HepG2 (cell line): ENCODE results near the gene CAST. TPM values are rescaled to one million over a fixed set of nuclear protein-coding genes. Genes with fewer than 3 reads are reported as not detected.

Experiments
- AGO2 ChIP-seq: fragments of 200-400 bp; formaldehyde crosslinking; optimal IDR thresholded peaks from 2 replicates; pipeline ENCODE3; 2017; ENCODE audit warnings: mild to moderate bottlenecking, low read depth, low read length, moderate library complexity
- CEBPZ ChIP-seq: IDR thresholded peaks from 2 replicates; pipeline ENCODE4 v1.6.1; 2012; ENCODE audit warnings: low read length, improper control_type of control experiment
- ELF1 ChIP-seq: sonication (generic); formaldehyde crosslinking; IDR thresholded peaks from 2 replicates; pipeline ENCODE4 v1.4.0; 2020; ENCODE audit warnings: missing genetic modification reagents
- FOXK2 ChIP-seq: fragments of 450-650 bp; IDR thresholded peaks from 2 replicates; pipeline ENCODE4 v1.6.1; 2016
- FOXP1 ChIP-seq, 2 experiments: fragments of 450-650 bp in 1 of 2; IDR thresholded peaks; 2 replicates each; pipeline ENCODE4 v1.6.1; 2017 to 2018; ENCODE audit warnings: antibody characterized with exemption in 1 of 2
- HDAC6 ChIP-seq: fragments of 200-600 bp; sonication (generic); IDR thresholded peaks from 2 replicates; pipeline ENCODE4 v1.7.0; 2017; ENCODE audit warnings: mild to moderate bottlenecking, antibody characterized with exemption, low read length, low read depth
- JARID2 ChIP-seq: sonication (generic); formaldehyde crosslinking; IDR thresholded peaks from 2 replicates; pipeline ENCODE4 v1.8.1; 2023; ENCODE audit warnings: missing genetic modification reagents, inconsistent platforms; ENCODE audit not compliant: insufficient replicate concordance
- LCORL ChIP-seq, 2 experiments: fragments of 450-650 bp in 1 of 2; sonication (generic) in 1 of 2; formaldehyde crosslinking in 1 of 2; IDR thresholded peaks; 2 replicates each; pipeline versions ENCODE4 v1.5.0 to v1.6.1; 2017 to 2020; ENCODE audit warnings: antibody characterized with exemption in 1 of 2, missing genetic modification reagents in 1 of 2
- PHF8 ChIP-seq: sonication (generic); formaldehyde crosslinking; IDR thresholded peaks from 2 replicates; pipeline ENCODE4 v1.5.0; 2020; ENCODE audit warnings: missing genetic modification reagents
- RBAK ChIP-seq: sonication (generic); formaldehyde crosslinking; IDR thresholded peaks from 2 replicates; pipeline ENCODE4 v1.5.1; 2020; ENCODE audit warnings: mild to moderate bottlenecking, missing genetic modification reagents
- SCMH1 ChIP-seq: sonication (generic); formaldehyde crosslinking; IDR thresholded peaks from 2 replicates; pipeline ENCODE4 v1.9.0; 2021; ENCODE audit warnings: missing genetic modification reagents, mild to moderate bottlenecking, borderline replicate concordance
- SMAD1 ChIP-seq: sonication (generic); formaldehyde crosslinking; IDR thresholded peaks from 2 replicates; pipeline ENCODE4 v1.4.0; 2020; ENCODE audit warnings: missing genetic modification reagents, low read depth, mild to moderate bottlenecking, borderline replicate concordance
- SRSF4 ChIP-seq: fragments of 200-400 bp; formaldehyde crosslinking; IDR thresholded peaks from one replicate; pipeline ENCODE4 v1.6.1; 2018; ENCODE audit warnings: mild to moderate bottlenecking, low read depth, low read length, moderate library complexity; ENCODE audit not compliant: poor library complexity, severe bottlenecking
- ZBTB3 ChIP-seq: sonication (generic); formaldehyde crosslinking; IDR thresholded peaks from 2 replicates; pipeline ENCODE4 v1.4.0; 2020; ENCODE audit warnings: low read depth, mild to moderate bottlenecking, moderate library complexity, missing genetic modification reagents, borderline replicate concordance
- ZFY ChIP-seq: sonication (generic); formaldehyde crosslinking; IDR thresholded peaks from 2 replicates; pipeline ENCODE4 v1.4.0; 2020; ENCODE audit warnings: missing genetic modification reagents
- ZNF354B ChIP-seq: sonication (generic); formaldehyde crosslinking; IDR thresholded peaks from 2 replicates; pipeline ENCODE4 v1.8.0; 2022; ENCODE audit warnings: mild to moderate bottlenecking, missing genetic modification reagents
- ZNF510 ChIP-seq: sonication (generic); formaldehyde crosslinking; IDR thresholded peaks from 2 replicates; pipeline ENCODE4 v1.4.0; 2020; ENCODE audit warnings: low read depth, mild to moderate bottlenecking, missing genetic modification reagents
- ZNF614 ChIP-seq: IDR thresholded peaks from 2 replicates; pipeline ENCODE4 v1.6.1; 2018; ENCODE audit warnings: missing biosample characterization, missing genetic modification reagents, inconsistent platforms, borderline replicate concordance
- ZNF775 ChIP-seq: sonication (generic); formaldehyde crosslinking; IDR thresholded peaks from 2 replicates; pipeline ENCODE4 v1.4.0; 2020; ENCODE audit warnings: missing genetic modification reagents, mild to moderate bottlenecking, moderate library complexity, borderline replicate concordance
- ZSCAN22 ChIP-seq: sonication (generic); formaldehyde crosslinking; IDR thresholded peaks from 2 replicates; pipeline ENCODE4 v1.4.0; 2020; ENCODE audit warnings: mild to moderate bottlenecking, missing genetic modification reagents
- polyA plus RNA-seq, 8 experiments: library from polyadenylated mRNA; depleted of rRNA in 3 of 8; stranded (reverse) in 7 of 8; unstranded in 1 of 8; fragments of >200 nt; fragmentation: Illumina TruSeq in 4 of 8; extraction: Trizol in 4 of 8; gene quantifications; 2 replicates each; pipeline versions ENCODE4 v1.2.1 to v1.2.3, GENCODE V29; 2011 to 2016; ENCODE audit warnings: low read depth in 4 of 8, missing spikeins in 1 of 8, mixed read lengths in 1 of 8; ENCODE audit not compliant: insufficient read depth in 1 of 8
- total RNA-seq, 5 experiments: library from RNA; depleted of rRNA; stranded (reverse); fragments of >200 nt; fragmentation: Illumina TruSeq; extraction: Trizol; gene quantifications; 2 replicates each; pipeline ENCODE4 v1.2.3, GENCODE V29; 2016; ENCODE audit warnings: low read depth in 1 of 5
- TF ChIP-seq, protein P1 (sequence below): sonication (generic); formaldehyde crosslinking; IDR thresholded peaks from 2 replicates; pipeline ENCODE4 v1.5.1; 2020; ENCODE audit warnings: missing genetic modification reagents, mild to moderate bottlenecking, borderline replicate concordance
- TF ChIP-seq, protein P2 (sequence below): sonication (generic); formaldehyde crosslinking; IDR thresholded peaks from 2 replicates; pipeline ENCODE4 v1.4.0; 2020; ENCODE audit warnings: mild to moderate bottlenecking, low read depth, missing genetic modification reagents
- TF ChIP-seq, protein P3 (sequence below): sonication (generic); formaldehyde crosslinking; IDR thresholded peaks from 2 replicates; pipeline ENCODE4 v1.8.1; 2023; ENCODE audit warnings: missing genetic modification reagents, mild to moderate bottlenecking, borderline replicate concordance

Gene CAST
- total and polyA plus RNA-seq, 2 of the 13 experiments (the other 11 are each of a cell fraction or from before 2014, with no cell fraction given): 42.1 to 67.6 TPM

DNA sequence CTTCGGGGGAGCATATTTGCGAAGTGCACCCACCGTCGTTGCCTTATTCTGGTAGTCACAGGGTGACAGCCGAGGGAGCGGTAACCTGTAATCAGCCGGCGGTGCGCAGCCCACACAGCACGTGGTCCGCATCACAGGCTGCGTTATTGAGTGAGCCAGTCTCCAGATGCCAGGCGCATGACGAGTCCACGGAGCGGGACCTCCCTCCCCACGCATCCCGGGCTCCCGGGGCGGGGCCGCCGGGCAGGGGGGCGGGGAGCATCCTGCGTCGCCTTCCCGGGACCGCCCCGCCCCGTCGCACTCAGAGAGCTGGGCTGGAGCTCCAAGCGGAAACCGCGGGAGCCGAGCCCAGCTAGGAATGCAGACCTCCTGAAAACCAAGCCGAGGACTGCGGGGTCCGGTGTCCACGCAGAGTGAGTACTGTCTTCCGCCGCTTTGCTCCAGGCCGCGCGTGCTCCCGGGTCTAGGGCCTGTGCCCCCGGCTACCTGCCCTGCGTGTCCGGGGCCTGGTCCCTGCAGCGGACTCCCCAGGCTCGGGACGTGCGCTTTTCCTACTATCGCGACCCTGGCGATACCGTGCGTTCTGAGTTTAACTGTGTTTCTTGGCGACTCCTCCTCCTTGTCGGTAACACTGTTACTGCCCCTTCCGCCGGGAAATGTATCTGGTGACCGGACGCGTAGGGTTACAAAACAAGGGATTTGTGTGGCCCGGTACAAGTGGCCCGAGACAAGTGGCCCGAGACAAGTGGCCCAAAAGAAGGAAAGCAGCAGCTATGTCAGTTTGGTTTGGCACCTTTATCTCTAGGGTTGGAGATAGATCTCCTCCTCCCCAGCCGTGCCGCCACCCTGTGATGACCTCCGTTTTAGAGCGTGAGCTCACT, 40.6 kb downstream of the CAST start (continued):
- peak; percentile 72 for TF ChIP-seq AGO2
- no peak for TF ChIP-seq ELF1 (CRISPR knock-in tag)
- TF ChIP-seq FOXK2: peak; percentile 19; the same call in 1 of the 2 replicates
- TF ChIP-seq JARID2: no peak
- TF ChIP-seq, protein P1, sequence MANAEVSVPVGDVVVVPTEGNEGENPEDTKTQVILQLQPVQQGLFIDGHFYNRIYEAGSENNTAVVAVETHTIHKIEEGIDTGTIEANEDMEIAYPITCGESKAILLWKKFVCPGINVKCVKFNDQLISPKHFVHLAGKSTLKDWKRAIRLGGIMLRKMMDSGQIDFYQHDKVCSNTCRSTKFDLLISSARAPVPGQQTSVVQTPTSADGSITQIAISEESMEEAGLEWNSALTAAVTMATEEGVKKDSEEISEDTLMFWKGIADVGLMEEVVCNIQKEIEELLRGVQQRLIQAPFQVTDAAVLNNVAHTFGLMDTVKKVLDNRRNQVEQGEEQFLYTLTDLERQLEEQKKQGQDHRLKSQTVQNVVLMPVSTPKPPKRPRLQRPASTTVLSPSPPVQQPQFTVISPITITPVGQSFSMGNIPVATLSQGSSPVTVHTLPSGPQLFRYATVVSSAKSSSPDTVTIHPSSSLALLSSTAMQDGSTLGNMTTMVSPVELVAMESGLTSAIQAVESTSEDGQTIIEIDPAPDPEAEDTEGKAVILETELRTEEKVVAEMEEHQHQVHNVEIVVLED: peak; percentile 55
- peak; percentile 85 for TF ChIP-seq PHF8 (CRISPR knock-in tag)
- TF ChIP-seq ZFY (CRISPR knock-in tag): peak; percentile 72
- TF ChIP-seq LCORL (IDR thresholded peaks at IDR 0.05): no peak
- TF ChIP-seq LCORL (CRISPR knock-in tag; IDR thresholded peaks at IDR 0.05): 0 out of 2 replicates have a peak, but pooled peaks have one; percentile 16
- no peak for TF ChIP-seq RBAK (CRISPR knock-in tag)
- no peak for TF ChIP-seq ZNF614
- no peak for TF ChIP-seq SRSF4
- no peak for TF ChIP-seq ZNF775 (CRISPR knock-in tag)
- TF ChIP-seq ZSCAN22: no peak
- TF ChIP-seq, protein P2, sequence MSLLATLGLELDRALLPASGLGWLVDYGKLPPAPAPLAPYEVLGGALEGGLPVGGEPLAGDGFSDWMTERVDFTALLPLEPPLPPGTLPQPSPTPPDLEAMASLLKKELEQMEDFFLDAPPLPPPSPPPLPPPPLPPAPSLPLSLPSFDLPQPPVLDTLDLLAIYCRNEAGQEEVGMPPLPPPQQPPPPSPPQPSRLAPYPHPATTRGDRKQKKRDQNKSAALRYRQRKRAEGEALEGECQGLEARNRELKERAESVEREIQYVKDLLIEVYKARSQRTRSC (CRISPR knock-in tag): no peak
- TF ChIP-seq SMAD1 (CRISPR knock-in tag): 0 out of 2 replicates have a peak, but pooled peaks have one; percentile 57
- no peak for TF ChIP-seq CEBPZ
- TF ChIP-seq ZBTB3: no peak
- TF ChIP-seq ZNF354B (CRISPR knock-in tag): no peak
- TF ChIP-seq HDAC6: no peak
- no peak for TF ChIP-seq FOXP1 (IDR thresholded peaks at IDR 0.05)
- TF ChIP-seq FOXP1 (CRISPR knock-in tag; IDR thresholded peaks at IDR 0.05): no peak
- TF ChIP-seq SCMH1: no peak
- TF ChIP-seq ZNF510 (CRISPR knock-in tag): no peak; the same call in 1 of the 2 replicates
- TF ChIP-seq, protein P3, sequence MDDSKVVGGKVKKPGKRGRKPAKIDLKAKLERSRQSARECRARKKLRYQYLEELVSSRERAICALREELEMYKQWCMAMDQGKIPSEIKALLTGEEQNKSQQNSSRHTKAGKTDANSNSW (CRISPR knock-in tag): no peak; the same call in 1 of the 2 replicates
